HTR-8/SVneo (cell line): ENCODE measurements around the gene ZNF585A.

ENCODE experiments used
- DNase-seq: peaks from one replicate; pipeline ENCODE4 v3.0.0; 2011; ENCODE audit warnings: low spot score, mixed read lengths; ENCODE audit not compliant: insufficient read length
- FAIRE-seq: peaks from 2 replicates; lab custom pipeline; 2011; peaks lifted over from hg19 to GRCh38; lab: Jason Lieb, UNC

The ZNF585A gene

DNA sequence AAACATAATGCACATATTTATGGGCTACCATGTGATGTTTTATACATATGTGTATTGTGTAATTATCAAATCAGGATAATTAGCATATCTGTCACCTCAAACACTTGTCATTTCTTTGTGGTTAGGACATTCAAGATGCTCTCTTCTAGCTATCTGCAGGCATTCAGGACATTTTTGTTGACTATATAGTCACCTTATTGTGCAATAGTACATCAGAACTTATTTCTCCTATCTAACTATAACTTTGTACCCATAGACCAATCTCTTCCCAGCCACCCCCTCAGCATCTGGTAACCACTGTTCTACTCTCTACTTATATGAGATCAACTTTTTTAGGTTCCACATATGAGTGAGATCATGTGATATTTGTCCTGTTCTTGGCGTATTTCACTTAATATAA lies 73.9 kb downstream of the ZNF585A start:
- DNase-seq (no peak), FAIRE-seq (no peak)

DNA sequence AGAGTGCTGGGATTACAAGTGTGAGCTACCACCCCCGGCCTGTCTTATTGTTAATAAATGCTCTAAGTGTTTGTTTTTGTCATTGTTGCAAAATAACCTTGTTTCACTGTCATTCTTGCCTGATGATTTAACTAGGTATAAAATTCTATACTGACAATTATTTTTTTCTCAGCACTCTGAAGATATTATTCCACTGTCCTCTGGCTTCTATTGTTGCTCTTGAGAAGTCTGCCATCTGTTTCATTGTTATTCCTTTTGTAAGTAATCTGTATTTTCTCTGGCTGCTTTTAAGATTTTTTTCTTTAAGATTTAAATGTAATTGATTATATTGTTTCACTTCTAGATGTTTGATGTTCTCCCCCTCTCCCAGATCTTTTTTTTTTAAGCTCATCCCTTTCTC lies 76.6 kb downstream of the ZNF585A start:
- FAIRE-seq (no peak), DNase-seq (no peak)
